ENCODE measurements around the gene RUNDC3A.

GRCh38 chr17:44280392-44280937 lies 27.9 kb upstream of the RUNDC3A start:
- no peak for TF ChIP-seq SUZ12 (IDR thresholded peaks at IDR 0.05; ENCODE audit: extremely low read depth, insufficient read depth, insufficient read length)
- no peak for TF ChIP-seq ZNF274 (IDR thresholded peaks at IDR 0.05; ENCODE audit: low read depth, low read length)
- TF ChIP-seq YY1 (IDR thresholded peaks at IDR 0.05; ENCODE audit: insufficient read depth, insufficient read length), result no peak
